Peyer's patch (tissue), 4 donors: ENCODE data around the gene CERKL. TPM values are rescaled to one million over a fixed set of nuclear protein-coding genes. Genes with fewer than 3 reads are reported as not detected.

Source experiments
- DNase-seq, 3 donors: peaks; one replicate each; pipeline ENCODE4 v3.0.0-alpha.2; 2017 to 2019
- H3K27ac ChIP-seq, 4 donors: fragments of 200-600 bp; sonication (generic); one replicate each; pipeline ENCODE4 v1.5.1; 2016 to 2019
- H3K27me3 ChIP-seq, 2 donors: fragments of 200-600 bp; sonication (generic); one replicate each; pipeline ENCODE4 v1.5.1; 2019
- H3K36me3 ChIP-seq, 3 donors: fragments of 200-600 bp; sonication (generic); one replicate each; pipeline ENCODE4 v1.5.1; 2016 to 2019
- H3K4me1 ChIP-seq, 4 donors: fragments of 200-600 bp; sonication (generic); one replicate each; pipeline ENCODE4 v1.5.1; 2016 to 2019
- H3K4me3 ChIP-seq, 4 donors: fragments of 200-600 bp; sonication (generic); 1 replicate in 3 of 4; 2 replicates in 1 of 4; pipeline ENCODE4 v1.5.1; 2016 to 2019; ENCODE audit warnings: mild to moderate bottlenecking in 1 of 4
- H3K9me3 ChIP-seq, 4 donors: fragments of 200-600 bp; sonication (generic); one replicate each; pipeline ENCODE4 v1.5.1; 2016 to 2019; ENCODE audit warnings: mild to moderate bottlenecking in 1 of 4
- POLR2A ChIP-seq, 2 donors: fragments of 450-650 bp; IDR thresholded peaks; one replicate each; pipeline ENCODE4 v1.5.1; 2017; ENCODE audit warnings: antibody characterized with exemption in 2 of 2, mild to moderate bottlenecking in 2 of 2, moderate library complexity in 2 of 2
- total RNA-seq, 4 donors: library from RNA; depleted of rRNA; stranded (reverse); fragments of >200 nt; gene quantifications; one replicate each; pipeline ENCODE4 v1.1.0, GENCODE V29; 2016
- TF ChIP-seq, protein P1 (sequence below), 6 experiments: fragments of 450-650 bp in 4 of 6; fragments of 200-600 bp in 2 of 6; sonication (generic) in 1 of 6; IDR thresholded peaks; one replicate each; pipeline ENCODE4 v1.5.1; 2017 to 2019; ENCODE audit warnings: antibody characterized with exemption in 6 of 6, mild to moderate bottlenecking in 3 of 6, moderate library complexity in 1 of 6

CERKL gene
- total RNA-seq, 4 donors from 2014 or later, result 1.6 to 5.0 (median 1.7) TPM; not detected in 1

DNA sequence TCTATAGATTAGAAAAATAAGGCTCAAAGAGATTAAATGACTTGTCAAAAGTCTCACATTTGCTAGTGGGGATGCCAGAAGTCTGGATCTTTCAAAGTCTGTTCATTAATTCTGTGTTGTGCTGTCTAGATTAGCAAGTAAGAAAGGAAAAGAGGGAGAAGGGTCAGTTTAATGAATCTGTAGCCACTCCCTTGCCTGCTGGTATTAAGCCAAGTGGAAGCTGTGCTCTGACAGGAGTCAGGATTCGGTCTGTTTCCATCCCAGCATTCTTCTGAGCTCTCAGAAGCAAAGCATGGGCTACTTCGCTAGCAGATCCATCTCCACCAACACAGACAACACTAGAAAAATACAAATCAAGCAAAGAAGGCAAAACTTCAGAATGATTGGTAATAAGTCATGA is 98.5 kb downstream of the CERKL start:
- H3K9me3 ChIP-seq, result no peaks in the 10 kb centered on the region
- no peaks in the 10 kb centered on the region for H3K36me3 ChIP-seq
- no peaks in the 10 kb centered on the region for H3K4me1 ChIP-seq
- no peak for DNase-seq
- TF ChIP-seq, protein P1, sequence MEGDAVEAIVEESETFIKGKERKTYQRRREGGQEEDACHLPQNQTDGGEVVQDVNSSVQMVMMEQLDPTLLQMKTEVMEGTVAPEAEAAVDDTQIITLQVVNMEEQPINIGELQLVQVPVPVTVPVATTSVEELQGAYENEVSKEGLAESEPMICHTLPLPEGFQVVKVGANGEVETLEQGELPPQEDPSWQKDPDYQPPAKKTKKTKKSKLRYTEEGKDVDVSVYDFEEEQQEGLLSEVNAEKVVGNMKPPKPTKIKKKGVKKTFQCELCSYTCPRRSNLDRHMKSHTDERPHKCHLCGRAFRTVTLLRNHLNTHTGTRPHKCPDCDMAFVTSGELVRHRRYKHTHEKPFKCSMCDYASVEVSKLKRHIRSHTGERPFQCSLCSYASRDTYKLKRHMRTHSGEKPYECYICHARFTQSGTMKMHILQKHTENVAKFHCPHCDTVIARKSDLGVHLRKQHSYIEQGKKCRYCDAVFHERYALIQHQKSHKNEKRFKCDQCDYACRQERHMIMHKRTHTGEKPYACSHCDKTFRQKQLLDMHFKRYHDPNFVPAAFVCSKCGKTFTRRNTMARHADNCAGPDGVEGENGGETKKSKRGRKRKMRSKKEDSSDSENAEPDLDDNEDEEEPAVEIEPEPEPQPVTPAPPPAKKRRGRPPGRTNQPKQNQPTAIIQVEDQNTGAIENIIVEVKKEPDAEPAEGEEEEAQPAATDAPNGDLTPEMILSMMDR (IDR thresholded peaks at IDR 0.05), result no peak
- no peak for TF ChIP-seq POLR2A (IDR thresholded peaks at IDR 0.05)
- H3K27me3 ChIP-seq, result no peaks in the 10 kb centered on the region
- H3K4me3 ChIP-seq, result no peak overlapping the region
- no peak overlapping the region for H3K27ac ChIP-seq

DNA sequence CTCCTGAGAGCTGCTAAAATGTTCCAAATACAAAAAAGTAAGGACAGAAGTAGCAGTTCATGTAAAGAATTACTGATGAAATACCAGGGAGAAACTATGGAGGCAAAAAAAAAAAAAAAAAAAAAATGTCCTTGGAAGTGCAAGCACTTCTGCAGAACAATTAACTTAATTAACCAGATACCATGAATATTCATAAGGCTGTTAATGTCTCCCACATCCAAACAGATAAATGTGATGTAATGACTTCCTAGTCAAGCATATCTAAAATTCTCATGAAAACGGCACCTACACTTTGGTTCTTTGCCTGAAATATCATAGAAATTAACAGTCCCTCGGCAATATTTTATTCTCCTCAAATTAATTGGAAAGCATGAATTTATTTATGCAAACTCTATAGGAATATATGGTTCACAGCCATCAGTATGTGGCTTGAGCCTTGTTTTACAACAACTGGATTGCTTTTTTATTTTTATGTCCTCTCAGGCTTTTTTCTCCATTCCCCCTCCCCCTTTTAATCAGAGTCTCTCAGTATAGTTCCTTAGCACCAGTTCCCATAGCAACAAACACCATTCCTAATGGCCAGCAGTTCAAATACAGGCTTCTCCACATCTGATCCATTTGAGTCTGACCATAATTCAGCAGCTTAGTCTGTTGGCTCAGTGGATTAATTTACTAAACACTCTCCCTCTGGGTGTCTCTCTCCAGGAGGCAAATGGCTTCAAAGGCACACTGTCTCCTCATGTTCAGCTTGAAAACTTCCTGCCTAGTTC is 102.7 kb downstream of the CERKL start:
- no peak for TF ChIP-seq POLR2A (IDR thresholded peaks at IDR 0.05)
- TF ChIP-seq, protein P1 (IDR thresholded peaks at IDR 0.05), result no peak

DNA sequence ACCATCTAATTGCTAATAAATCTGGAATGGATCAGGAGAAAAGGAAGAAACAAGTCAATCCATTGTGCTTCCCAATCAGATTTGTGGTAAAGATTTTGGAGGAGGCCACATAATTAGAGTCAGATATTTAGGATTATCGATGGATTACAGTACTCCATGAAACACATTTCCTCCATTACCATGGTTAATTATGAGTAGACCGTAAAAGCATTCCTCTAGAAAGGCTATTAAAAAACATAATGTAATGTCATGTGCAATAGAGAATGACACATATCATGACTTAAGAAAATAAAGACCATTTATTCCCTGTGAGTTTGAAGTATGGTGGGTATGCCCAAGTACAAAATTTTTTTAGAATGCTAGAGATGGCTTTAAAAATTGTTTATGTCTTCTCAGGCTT is 103.7 kb downstream of the CERKL start:
- H3K27ac ChIP-seq, result no peak overlapping the region
- H3K4me1 ChIP-seq, result no peaks in the 10 kb centered on the region
- no peaks in the 10 kb centered on the region for H3K27me3 ChIP-seq
- DNase-seq, result no peak
- no peaks in the 10 kb centered on the region for H3K36me3 ChIP-seq
- no peak overlapping the region for H3K4me3 ChIP-seq
- H3K9me3 ChIP-seq, result no peaks in the 10 kb centered on the region
- TF ChIP-seq, protein P1 (IDR thresholded peaks at IDR 0.05), result no peak
- no peak for TF ChIP-seq POLR2A (IDR thresholded peaks at IDR 0.05)

More for the DNA sequence above, 102.7 kb downstream of the CERKL start:
- Histone ChIP-seq H3K9me3 (no peaks in the 10 kb centered on the region), H3K4me3 (no peak overlapping the region), H3K4me1 (no peaks in the 10 kb centered on the region), H3K27me3 (no peaks in the 10 kb centered on the region), H3K27ac (no peak overlapping the region), H3K36me3 (no peaks in the 10 kb centered on the region)
- no peak for DNase-seq

DNA sequence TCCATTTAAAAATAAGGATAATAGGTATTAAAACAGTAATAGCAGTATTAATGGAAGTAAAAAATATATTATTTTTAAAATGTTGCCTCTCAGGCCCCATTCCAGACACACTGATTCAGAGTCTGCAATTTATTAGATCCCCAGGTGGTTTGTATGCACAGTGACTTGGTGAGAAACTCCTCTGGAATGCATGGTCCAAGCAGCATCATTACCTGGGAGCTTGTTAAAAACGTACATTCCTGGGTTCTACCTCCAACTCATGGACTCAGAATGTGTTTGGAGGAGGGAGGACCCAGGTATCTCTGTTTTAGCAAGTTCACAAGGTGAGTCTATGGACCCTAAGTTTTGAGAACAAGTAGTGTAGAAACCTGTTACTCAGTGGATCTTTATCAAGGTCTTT is 104.1 kb downstream of the CERKL start:
- Histone ChIP-seq H3K4me1 (no peaks in the 10 kb centered on the region), H3K4me3 (no peak overlapping the region), H3K27me3 (no peaks in the 10 kb centered on the region), H3K36me3 (no peaks in the 10 kb centered on the region), H3K9me3 (no peaks in the 10 kb centered on the region), H3K27ac (no peak overlapping the region)
- TF ChIP-seq, protein P1 (IDR thresholded peaks at IDR 0.05), result no peak
- TF ChIP-seq POLR2A (IDR thresholded peaks at IDR 0.05), result no peak
- DNase-seq, result no peak

DNA sequence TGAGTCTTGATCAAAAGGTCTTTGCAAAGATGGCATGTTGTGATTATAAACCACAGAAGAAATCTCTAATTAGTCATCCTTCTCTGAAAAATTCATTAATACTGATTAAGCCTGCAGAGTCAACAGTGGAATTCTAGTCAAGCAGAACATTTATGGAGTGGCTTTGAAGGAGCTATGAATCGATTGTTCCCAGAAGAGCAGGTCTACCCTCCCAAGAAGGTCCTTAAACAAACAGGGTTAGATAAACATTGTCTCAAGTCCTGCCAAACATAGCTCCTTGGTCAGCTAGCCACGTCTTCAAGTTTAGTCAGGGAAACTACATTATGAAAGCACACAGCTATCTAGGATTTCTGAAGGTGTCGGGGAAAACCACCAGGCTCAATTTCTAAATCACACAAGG is 110.8 kb downstream of the CERKL start:
- DNase-seq, result no peak
- Histone ChIP-seq H3K36me3 (no peaks in the 10 kb centered on the region), H3K4me3 (no peak overlapping the region), H3K27ac (no peak overlapping the region), H3K9me3 (no peaks in the 10 kb centered on the region), H3K27me3 (no peaks in the 10 kb centered on the region), H3K4me1 (no peaks in the 10 kb centered on the region)
- TF ChIP-seq, protein P1 (IDR thresholded peaks at IDR 0.05), result no peak
- TF ChIP-seq POLR2A (IDR thresholded peaks at IDR 0.05), result no peak
